GM18870 (cell line): ENCODE results near the gene FOXP3.
"Not testable (repeated sequence)": the region's sequence is repeated elsewhere in the genome, so short reads cannot be mapped to it uniquely, and the experiment has no call there.

Source experiments
- ATAC-seq: cut with Tn5 transposase; IDR thresholded peaks from one replicate; pipeline ENCODE4 v1.9.1; 2021; ENCODE audit warnings: moderate library complexity; ENCODE audit not compliant: unreplicated experiment

The FOXP3 gene, protein sequence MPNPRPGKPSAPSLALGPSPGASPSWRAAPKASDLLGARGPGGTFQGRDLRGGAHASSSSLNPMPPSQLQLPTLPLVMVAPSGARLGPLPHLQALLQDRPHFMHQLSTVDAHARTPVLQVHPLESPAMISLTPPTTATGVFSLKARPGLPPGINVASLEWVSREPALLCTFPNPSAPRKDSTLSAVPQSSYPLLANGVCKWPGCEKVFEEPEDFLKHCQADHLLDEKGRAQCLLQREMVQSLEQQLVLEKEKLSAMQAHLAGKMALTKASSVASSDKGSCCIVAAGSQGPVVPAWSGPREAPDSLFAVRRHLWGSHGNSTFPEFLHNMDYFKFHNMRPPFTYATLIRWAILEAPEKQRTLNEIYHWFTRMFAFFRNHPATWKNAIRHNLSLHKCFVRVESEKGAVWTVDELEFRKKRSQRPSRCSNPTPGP

DNA sequence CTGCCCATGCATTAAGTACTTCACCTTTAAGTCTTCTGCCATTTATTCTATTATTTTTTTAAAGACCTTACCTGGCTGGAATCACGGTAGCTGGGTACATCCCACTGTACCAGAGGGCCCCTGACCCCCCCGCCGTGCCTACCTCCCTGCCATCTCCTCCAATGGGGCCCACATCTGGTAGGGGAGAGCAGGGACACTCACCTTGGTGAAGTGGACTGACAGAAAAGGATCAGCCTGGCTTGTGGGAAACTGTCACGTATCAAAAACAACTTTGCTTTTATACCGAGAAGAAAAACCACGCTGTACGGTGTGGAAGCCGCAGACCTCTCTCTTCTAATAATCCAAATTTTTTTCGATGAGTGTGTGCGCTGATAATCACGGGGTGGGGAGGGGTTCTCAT, at the start of gene FOXP3:
Gene FOXP3 (minus strand): TSS at position 251 of the 400 bp plus-strand sequence. CDS start 6,205 bp downstream, outside the sequence.
- ATAC-seq, result no peak

DNA sequence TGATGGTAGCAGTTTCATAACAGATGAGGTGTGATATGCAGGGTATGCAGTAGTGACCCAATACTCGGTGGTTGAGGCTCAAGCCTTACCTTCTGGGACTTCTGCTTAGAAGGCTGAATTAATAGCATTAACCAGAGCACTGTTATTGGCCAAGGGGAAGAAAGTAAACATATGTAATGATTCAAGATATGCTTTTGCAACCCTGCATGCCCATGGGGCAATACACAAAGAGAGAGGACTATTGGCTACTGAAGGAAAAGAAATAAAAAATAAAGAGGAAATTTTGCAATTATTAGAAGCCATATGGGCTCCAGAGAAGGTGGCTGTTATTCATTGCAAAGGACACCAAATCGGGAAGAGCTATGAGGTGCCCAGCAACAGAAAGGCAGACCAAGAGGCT, 47.7 kb upstream of the FOXP3 start:
- ATAC-seq, result no peak

DNA sequence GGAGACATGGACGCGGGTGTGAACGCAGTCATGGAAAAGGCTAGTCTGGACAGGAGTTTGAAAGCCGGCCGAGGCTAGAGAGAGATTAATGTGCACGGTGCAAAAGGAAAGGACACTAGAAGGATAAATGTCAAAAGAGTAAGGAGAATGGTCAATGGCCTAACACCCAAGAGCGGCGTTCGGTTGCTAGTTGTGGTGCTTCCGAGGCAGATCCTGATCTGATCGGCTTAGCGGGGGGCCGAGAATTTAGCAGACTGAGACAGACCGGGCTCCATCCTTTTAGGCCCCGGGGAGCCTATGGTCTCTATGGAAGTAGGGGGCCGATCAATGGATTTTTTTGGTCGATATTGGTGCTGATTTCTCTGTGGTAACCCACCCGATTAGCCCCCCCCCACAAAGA, 45.9 kb upstream of the FOXP3 start:
- ATAC-seq, result no peak

DNA sequence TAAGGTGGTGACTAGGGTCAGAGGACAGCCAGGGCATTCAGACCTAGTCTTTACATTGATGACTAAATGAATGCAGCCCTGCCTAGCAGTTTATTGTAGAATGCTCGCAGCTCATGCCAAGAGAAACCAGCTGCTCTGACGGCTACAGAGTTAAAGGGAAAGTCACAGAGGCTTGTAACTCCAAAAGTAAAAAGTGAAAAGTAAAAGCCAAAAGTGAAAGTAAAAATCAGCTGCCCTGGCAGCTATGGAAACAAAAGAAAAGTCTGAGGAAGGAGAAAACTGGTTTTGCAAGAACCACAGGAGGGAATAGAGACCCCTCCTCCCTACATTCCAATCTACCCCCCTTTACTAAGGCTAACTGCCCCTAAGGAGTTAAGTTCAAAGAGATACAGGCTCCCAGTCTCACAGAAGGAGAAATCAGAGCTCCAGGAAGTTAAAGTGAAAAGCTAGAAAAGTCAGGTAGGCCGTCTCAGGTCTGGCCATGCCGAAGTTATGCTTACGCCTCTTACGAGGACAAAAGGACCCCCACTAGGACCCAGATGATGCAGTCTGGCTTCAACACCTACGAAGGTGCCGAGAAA, 45.0 kb upstream of the FOXP3 start:
- ATAC-seq, result no peak

DNA sequence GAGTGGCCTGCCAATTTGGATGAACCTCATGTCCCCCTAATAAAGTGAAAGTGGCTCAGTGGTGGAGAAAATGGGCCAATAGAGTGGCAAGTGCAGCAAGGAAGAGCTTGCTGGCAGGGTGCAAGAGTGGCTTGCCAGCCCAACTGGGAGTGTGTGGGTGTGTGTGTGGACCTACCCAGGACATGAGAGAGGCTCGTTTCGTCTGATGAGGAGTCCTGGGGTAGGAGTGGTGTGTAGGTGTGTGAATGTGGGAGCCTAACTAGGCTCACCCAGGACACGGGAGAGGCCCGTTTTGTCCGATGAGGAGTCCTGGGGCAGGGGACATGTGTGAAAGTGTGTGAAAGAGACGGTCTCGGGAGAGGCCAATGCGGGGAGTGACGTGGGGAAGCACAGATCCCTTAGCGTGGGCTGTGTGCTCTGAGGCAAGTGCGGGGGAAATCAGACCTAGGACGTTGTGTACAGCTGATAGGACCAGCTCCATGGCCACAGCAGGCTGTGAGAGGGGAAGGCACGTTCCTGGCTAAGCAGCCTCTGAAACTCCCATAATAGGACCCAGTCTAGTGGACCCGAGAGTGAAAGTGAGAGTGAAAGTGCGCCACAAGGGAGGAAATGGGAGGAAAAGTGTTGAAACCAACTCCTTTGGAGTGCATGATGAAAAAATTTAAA, 44.2 kb upstream of the FOXP3 start:
- ATAC-seq, result no peak

DNA sequence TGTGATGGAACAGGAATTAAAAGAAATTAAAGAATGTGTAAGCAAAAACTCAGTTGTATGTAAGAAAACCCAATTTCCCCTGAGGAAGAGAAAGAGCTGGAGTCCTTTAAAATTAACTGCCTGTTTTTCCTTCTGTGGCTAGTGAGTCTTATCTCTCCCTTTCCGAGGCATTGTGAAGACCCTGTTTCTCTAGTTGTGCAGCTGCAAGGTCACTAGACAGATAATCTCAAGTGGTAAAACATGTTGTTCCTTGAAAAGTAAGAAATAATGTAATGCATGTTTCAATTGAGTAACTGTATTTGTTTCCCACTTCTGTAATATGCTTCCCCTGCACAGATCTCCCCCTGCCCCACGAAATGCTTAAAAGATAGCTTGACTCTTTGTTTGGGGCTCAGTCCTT, 43.3 kb upstream of the FOXP3 start:
- ATAC-seq, result not testable (repeated sequence)

DNA sequence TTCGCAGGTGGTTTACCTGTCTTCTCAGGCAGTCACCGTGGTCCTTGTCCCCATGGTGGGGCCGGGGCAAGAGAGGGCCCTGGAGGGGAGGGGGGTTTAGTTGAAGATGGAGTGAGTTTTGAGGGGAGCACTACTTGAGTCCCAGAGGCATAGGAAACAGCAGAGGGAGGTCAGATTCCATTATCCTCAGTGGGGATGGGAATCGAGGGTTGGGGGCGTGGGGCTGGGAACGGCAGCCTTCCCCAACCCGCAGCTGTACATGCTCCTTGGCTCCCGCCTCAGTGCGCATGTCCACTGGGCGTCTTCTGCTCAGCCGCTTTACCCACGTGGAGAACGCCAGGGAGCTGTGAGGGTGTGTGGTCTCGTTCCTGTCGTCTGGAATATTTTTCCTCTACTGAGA, 38.8 kb upstream of the FOXP3 start, which contains the start of gene GAGE10:
Gene GAGE10 (plus strand): TSS at position 301 of the 400 bp plus-strand sequence. CDS start 1,214 bp downstream, outside the sequence.
- ATAC-seq, result no peak

DNA sequence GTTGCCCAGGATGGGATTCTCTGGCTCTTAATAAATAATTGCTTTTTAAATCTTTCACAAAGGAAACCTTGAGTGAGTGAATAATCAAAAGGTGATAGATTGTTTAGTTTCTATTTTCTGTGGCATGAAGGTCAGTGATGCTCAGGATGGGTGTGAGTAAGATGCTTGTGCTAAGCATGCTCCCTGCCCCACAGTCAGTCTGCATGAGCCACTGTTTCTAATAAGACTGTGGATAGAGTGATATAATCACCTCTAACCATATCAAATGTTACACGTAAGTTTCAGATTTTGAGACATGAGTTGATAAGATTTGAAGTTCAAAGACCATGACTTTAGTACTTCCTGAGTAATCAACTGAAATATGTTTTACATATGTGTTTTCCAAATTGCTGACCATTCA, 36.2 kb upstream of the FOXP3 start:
- no peak for ATAC-seq

DNA sequence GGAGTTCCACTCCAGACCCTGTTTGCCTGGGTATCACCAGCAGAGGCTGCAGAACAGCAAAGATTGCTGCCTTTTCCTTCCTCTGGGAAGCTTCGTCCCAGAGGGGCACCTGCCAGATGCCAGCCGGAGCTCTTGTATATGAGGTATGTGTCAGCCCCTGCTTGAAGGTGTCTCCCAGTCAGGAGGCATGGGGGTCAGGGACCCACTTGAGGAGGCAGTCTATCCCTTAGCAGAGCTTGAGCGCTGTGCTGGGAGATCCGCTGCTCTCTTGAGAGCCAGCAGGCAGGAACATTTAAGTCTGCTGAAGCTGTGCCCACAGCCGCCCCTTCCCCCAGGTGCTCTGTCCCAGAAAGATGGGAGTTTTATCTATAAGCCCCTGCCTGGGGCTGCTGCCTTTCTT, 34.8 kb upstream of the FOXP3 start:
- ATAC-seq, result not testable (repeated sequence)

DNA sequence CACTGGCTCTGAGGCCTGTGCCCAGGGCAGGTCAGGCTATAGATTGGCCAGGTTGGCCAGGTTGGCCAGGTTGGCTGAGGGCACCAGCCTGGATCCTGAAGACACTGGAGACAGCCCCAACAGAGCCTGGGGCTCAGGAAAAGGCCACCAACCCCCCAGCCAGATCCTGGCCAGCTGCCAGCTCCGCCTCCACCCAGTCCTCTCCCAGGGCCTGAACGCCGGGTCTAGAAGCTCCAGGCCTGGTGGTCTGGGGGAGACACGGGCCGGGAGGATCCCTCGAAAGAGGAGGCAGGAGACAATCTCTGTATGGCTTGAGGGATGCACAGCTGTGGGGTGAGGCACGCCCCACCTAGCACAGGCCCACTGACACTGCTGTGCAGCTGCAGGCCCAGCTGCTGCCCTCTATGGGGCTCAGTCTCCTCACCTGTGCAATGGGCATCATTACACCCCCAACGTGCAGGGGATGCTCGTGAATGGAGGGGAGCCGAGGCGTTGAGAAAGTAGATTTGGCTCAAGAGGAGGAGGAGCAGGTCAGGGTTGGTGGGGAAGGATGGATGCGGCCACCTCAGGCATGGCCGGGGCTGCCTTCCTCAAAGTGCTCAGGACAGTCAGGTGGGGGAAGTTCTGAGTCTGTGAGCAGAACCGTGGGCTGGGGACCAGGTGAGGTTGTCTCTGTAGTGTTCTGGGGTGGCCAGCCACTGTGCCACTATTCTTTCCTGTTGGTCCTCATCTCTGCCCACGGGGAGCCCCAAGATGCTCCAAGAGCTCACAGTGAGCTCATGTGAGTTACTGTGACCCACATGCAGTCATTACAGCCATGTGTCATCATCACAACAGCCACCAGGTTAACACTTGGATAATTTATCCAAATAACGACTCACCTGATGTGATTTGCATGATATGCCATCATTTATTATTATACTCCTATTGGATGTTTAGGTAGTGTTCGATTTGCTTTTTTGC, 28.2 kb upstream of the FOXP3 start:
- no peak for ATAC-seq

DNA sequence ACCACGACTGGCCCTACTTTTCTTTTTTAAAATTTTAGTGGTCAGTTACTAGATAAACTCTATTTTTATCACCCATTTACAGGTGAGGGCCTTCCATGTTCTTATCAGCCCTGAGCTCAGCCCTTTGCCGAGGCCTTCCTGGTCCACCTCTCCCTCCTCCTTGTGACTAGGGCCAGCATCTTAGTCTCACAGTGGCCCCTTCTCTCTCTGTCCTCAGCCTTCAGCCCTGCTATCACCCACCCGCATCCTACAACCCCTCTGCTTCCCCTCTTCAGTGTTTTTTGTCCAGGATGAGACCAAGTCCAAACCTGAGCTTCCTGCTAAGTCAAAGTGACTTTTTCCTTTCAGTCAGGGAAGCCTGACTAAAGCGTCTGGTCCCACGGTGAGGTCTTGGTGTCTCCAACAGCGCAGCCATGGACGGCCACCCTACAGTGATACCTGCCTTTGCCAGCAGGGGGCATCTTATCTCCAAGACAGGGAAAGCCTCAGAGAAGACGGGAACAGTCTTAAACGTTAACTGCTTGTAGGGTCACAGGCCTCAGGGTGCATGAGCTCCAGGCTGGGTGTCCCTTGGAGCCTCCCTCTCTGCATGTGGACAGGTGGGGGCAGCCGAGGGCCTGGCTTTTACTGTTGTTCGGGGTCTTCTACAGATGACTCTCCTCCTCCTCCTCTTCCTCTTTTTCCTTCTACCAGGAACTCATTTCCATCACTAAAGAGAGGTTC, 27.3 kb upstream of the FOXP3 start:
- no peak for ATAC-seq

DNA sequence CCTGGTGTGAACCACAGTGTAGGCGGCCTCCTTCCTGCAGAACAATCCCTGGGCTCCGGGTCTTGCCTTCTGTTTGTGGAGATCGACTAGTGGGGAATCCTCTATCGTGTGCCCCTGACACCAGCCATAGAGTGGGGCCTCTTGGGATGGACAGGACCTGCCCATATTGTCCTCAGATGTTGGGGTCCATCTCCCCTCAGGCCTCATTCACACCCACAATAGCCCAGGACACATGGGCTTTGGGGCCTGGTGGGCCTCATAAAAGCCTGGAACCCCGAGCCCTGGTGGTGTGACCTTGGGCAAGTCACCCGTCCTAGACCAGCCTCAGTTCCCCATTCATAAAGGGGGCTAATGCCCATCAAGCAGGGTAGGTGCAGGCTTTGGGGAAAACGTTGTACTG, 25.7 kb upstream of the FOXP3 start:
- ATAC-seq, result no peak

DNA sequence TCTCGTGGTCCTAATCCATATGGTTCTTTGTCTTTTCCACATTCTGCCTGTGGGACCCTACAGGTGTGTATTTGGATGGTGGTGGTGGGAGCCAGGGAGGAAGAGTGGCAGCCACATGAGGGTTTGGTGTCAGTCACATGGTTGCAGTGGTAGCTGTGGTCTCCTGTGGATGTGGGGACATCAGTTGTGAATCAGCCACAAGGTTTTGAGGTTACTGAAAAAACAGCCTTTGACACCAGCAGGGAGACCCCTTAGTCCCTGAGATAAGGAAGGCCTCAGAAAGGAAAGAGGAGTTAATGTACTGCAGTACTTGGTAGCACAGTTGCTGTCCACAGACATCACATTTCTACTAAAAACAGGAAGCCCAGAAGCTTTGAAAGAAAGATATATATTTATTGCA, 23.2 kb upstream of the FOXP3 start:
- ATAC-seq, result no peak

DNA sequence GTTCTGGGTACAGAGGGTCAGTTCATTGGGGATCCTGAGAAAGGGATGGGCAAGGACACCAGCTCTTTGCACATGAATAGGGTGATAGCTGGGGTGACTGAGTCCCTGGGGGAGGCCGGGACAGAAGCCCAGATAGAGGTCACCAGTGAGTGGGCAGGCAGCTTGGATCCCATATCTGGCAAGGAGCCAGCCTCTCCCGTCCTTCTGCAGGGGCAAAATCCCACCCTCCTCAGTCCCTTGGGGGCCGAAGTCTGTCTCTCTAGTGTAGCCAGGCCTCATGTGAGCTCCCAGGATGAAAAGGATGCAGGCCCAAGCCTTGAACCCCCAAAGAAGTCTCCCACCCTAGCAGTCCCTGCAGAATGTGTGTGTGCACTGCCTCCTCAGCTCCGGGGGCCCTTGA, 22.1 kb upstream of the FOXP3 start:
- ATAC-seq, result no peak

DNA sequence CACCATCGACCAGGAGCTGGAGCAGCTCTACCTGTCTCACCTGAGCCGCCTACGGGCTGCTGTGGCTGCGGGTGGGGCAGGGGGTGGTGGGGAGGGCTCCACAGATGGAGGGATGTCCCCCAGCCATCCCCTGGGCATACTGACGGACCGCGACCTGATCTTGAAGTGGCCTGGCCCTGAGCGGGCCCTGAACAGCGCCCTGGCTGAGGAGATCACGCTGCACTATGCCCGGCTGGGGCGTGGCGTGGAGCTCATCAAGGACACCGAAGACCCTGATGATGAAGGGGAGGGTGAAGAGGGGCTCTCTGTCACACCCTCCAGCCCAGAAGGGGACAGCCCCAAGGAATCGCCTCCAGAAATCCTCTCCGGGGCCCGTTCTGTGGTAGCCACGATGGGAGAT, 21.6 kb upstream of the FOXP3 start:
- ATAC-seq, result no peak

DNA sequence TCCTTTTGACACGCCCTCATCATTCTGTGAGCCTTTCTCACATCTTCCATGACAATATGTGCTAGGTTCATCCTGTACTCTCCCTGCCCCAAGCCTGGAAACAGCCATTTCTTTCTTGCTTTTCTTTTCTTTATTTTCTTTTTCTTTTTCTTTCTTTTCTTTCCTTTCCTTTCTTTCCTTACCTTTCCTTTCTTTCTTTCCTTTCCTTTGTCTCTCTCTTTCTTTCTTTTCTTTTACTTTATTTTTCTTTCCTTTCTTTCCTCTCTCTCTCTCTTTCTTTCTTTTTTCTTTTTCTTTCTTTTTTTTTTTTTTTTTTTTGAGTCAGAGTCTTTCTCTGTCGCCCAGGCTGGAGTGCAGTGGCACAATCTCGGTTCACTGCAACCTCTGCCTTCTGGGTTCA, 19.7 kb upstream of the FOXP3 start:
- ATAC-seq, result no peak

DNA sequence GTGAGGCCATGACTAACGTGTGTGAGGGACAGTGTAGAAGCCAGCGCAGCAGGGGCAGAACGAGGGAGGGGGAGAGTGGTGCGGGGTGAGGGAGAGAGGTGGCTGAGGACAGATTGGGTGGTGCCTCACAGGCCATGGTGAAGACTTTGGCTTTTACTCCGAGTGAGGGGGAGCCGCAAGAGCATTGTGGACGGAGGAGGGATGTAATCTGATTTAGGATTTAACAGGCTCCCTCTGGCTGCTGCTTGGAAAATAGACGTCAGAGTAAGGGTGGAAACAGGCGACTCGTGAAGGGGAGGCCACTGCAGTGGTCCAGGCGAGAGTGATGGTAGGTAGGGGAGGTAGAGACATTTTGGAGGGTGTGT, 18.1 kb upstream of the FOXP3 start:
- ATAC-seq, result no peak

DNA sequence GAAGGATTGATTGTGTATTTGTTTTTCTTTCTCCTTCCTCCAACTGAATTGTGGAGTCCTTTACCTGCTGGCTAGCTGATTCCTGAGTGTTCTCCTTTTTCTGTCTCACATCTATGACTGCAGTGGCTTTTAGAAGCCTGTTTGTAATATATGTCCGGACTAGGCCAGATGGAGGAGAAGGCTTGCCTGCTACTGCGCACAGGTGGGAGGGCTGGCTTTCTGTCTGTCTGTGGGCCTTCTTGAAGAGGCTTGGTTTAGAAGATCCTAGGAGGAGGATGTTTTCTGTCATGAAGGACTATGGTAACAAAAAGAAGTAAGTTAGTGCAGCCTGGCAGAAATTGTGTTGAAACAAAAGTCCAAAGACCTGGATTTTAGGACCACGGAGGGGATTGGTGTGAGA, 13.6 kb upstream of the FOXP3 start:
- ATAC-seq, result no peak

DNA sequence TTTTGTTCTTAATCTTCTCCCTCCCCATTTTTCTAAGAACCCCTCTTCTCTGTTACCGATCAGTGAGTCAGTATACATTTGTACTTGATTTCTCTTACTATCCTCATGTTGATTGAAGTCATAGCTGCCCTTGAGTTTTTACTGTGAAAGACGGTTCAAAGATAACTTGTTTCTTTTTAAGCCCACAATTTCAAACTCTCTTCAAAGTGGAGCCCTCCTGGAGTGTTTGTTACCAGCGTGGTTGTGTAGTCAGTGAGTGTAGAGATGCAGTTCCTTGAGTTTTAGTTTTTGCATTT, 13.0 kb upstream of the FOXP3 start:
- ATAC-seq, result no peak
